HUES48 (cell line): Measurements from ENCODE around the gene CBLN3.

Source experiments
- H3K27ac ChIP-seq: one replicate; pipeline ENCODE4 v1.7.0; 2013; ENCODE audit warnings: low read depth, low read length, inconsistent platforms
- H3K27me3 ChIP-seq: 2 replicates; pipeline ENCODE4 v1.6.1; 2013; ENCODE audit warnings: mild to moderate bottlenecking, low read length; ENCODE audit not compliant: control insufficient read depth, insufficient read depth
- H3K36me3 ChIP-seq: 2 replicates; pipeline ENCODE4 v1.6.1; 2013; ENCODE audit warnings: low read length; ENCODE audit not compliant: control insufficient read depth, insufficient read depth
- H3K4me1 ChIP-seq: 2 replicates; pipeline ENCODE4 v1.6.1; 2013; ENCODE audit warnings: mild to moderate bottlenecking, low read length; ENCODE audit not compliant: control insufficient read depth, insufficient read depth
- H3K4me3 ChIP-seq: 2 replicates; pipeline ENCODE4 v1.5.1; 2013; ENCODE audit warnings: mild to moderate bottlenecking, low read depth, low read length
- H3K9ac ChIP-seq: 2 replicates; pipeline ENCODE4 v1.6.1; 2013; ENCODE audit warnings: mild to moderate bottlenecking, low read depth, low read length, moderate library complexity
- H3K9me3 ChIP-seq: 2 replicates; pipeline ENCODE4 v1.6.1; 2013; ENCODE audit warnings: low read length; ENCODE audit not compliant: control insufficient read depth, insufficient read depth

The CBLN3 gene

GRCh38 chr14:24431569-24432258 lies 2.2 kb upstream of the CBLN3 start:
- Histone ChIP-seq H3K9ac (no peak overlapping the region), H3K4me1 (peaks cover 16% of the 10 kb centered on the region; the same call in 1 of the 2 replicates), H3K4me3 (0 out of 2 replicates have a peak overlapping the region, but pooled peaks have one; percentile 1)

GRCh38 chr14:24430682-24431568 lies 1.5 kb upstream of the CBLN3 start:
- Histone ChIP-seq H3K9ac (peak overlapping the region; percentile 79), H3K36me3 (peaks cover 17% of the 10 kb centered on the region), H3K9me3 (no peaks in the 10 kb centered on the region), H3K4me1 (peaks cover 17% of the 10 kb centered on the region; the same call in 1 of the 2 replicates), H3K27ac (peak overlapping the region; percentile 90), H3K4me3 (peak overlapping the region; percentile 80), H3K27me3 (peaks cover 11% of the 10 kb centered on the region; the same call in 1 of the 2 replicates)

More at GRCh38 chr14:24431569-24432258, 2.2 kb upstream of the CBLN3 start:
- Histone ChIP-seq H3K9me3 (no peaks in the 10 kb centered on the region), H3K27ac (no peak overlapping the region), H3K36me3 (peaks cover 21% of the 10 kb centered on the region), H3K27me3 (peaks cover 11% of the 10 kb centered on the region; the same call in 1 of the 2 replicates)

GRCh38 chr14:24430143-24430681 lies 744 bp upstream of the CBLN3 start:
- peaks cover 17% of the 10 kb centered on the region for H3K36me3 ChIP-seq
- peaks cover 17% of the 10 kb centered on the region; the same call in 1 of the 2 replicates for H3K4me1 ChIP-seq
- peaks cover 11% of the 10 kb centered on the region; the same call in 1 of the 2 replicates for H3K27me3 ChIP-seq
- H3K9me3 ChIP-seq = no peaks in the 10 kb centered on the region
- peak overlapping the region; percentile 79 for H3K9ac ChIP-seq
- peak overlapping the region; percentile 90 for H3K27ac ChIP-seq
- peak overlapping the region; percentile 80 for H3K4me3 ChIP-seq

GRCh38 chr14:24428628-24429394 lies 657 bp downstream of the CBLN3 start:
- no peaks in the 10 kb centered on the region for H3K9me3 ChIP-seq
- peaks cover 14% of the 10 kb centered on the region for H3K36me3 ChIP-seq
- no peak overlapping the region for H3K9ac ChIP-seq
- no peak overlapping the region for H3K27ac ChIP-seq
- H3K27me3 ChIP-seq = peaks cover 11% of the 10 kb centered on the region; the same call in 1 of the 2 replicates
- peak overlapping the region; percentile 80; the same call in 1 of the 2 replicates for H3K4me3 ChIP-seq
- H3K4me1 ChIP-seq = peaks cover 17% of the 10 kb centered on the region; the same call in 1 of the 2 replicates

DNA sequence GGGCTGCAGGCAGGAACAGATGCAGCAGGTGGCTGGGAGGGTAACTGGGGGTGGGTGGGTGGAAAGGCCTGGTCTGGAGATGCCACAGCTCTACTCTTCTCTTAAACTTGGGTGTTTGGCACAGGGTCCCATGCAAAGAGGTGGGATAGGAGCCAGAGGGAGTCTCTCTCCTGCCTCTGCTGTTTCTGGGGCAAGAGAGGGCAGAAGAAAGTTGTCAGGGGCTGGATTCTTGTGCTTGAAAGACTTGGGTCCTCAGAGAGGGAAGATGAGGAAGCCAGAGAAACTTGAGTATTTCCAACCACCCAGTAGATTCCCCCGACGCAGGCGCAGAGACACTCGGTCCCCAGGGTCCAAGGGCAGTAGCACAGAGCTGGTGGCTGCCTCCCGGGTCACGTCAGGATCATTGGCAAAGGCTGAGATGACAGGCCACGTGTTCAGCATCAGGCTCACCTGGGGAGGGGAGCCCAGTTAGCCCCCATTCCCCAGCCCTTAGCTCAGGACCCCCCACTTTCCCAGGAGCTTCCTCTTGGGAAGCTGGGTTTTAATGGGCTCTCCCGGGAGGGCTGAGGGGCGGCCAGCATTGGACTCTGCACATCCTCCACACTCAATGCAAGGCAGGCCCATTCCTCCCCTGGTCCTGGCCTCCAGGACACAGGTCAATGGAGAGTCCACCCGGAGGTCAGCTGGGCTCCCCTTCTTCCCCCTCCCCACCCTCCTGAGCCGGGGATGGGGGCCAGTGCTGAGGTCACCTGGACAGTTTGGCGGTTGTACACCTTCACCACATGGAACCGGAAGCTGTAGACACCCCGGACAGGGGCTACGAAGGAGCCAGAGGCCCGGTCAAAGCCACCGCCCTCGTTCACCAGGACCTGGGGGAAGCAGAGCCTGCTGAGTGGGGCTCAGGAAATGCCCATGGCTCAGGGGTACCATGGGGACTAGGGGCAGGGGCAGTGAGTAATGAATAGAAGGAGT lies 1.6 kb downstream of the CBLN3 start:
- Histone ChIP-seq H3K27me3 (peaks cover 11% of the 10 kb centered on the region; the same call in 1 of the 2 replicates), H3K4me3 (no peak overlapping the region), H3K36me3 (peaks cover 5% of the 10 kb centered on the region), H3K4me1 (peaks cover 17% of the 10 kb centered on the region; the same call in 1 of the 2 replicates), H3K9ac (no peak overlapping the region), H3K9me3 (no peaks in the 10 kb centered on the region), H3K27ac (no peak overlapping the region)

DNA sequence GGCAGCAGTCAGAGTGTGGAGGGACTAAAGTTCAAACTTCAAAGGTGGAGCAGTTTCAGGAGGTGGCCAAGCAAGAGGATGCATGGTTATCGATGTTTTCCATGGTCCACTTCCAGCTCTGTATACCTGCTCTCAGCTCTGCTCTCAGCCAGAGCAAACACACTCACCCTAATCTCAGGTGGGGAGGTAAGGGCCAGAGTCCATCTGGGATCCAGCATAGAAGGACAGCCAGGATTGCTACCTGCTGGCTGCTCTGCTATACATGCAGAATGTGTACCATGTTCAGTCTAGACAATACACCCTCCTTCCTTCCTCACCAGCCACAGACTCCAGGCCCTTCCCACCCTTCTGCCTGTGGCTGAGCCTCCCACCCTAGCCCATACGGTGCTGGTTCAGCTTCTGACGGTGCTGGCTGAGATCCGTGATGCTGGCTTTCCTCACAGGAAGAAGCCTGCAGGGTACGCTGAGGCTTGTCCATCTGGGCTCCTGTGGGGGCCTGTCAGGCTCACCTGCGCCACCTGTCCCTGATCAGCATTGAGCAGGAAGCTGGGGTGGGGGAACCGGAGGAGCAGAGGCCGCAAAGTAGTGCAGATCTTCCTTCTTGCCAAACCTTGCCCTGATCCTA lies 2.4 kb downstream of the CBLN3 start:
- Histone ChIP-seq H3K9ac (no peak overlapping the region), H3K4me3 (no peak overlapping the region), H3K9me3 (no peaks in the 10 kb centered on the region), H3K27ac (no peak overlapping the region), H3K36me3 (no peaks in the 10 kb centered on the region), H3K4me1 (peaks cover 17% of the 10 kb centered on the region; the same call in 1 of the 2 replicates), H3K27me3 (peaks cover 13% of the 10 kb centered on the region; the same call in 1 of the 2 replicates)

DNA sequence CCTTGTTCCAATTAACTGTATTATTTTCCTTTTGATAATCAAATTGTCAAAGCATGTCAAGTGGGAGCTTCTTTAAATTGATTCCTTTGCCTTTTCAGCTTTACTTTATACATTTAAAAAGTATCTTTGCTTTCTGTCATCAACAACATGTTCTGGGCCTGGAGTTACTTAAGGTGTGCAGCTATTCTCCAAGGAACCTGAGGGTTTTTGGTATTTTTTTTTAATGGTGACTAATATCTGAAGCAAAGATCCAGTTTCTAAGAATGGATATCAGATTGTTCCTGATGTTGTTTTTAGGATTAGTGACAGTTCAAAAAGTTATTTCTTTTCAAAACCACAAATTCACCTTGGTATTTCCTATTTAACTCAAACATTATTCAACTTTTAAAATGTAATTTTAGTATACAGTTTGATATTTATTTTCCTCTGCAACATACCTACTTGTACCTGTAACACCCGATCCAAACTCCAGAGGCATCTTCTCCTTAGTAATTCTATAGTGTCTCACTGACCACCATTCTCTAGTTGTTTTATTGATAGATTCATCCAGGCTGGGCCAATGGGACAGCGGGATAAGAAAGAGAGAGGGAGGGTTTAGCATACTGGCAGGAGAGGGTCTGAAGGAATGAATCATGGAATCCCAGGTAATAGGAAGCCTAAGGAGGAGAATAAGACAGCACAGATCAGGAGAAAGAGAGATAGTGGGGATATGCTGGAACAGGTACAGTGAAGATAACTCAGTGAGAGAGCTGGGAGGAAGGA lies 3.1 kb downstream of the CBLN3 start:
- Histone ChIP-seq H3K27me3 (peaks cover 15% of the 10 kb centered on the region; the same call in 1 of the 2 replicates), H3K4me1 (peaks cover 15% of the 10 kb centered on the region; the same call in 1 of the 2 replicates), H3K9ac (no peak overlapping the region), H3K36me3 (no peaks in the 10 kb centered on the region), H3K27ac (no peak overlapping the region), H3K4me3 (no peak overlapping the region), H3K9me3 (no peaks in the 10 kb centered on the region)

DNA sequence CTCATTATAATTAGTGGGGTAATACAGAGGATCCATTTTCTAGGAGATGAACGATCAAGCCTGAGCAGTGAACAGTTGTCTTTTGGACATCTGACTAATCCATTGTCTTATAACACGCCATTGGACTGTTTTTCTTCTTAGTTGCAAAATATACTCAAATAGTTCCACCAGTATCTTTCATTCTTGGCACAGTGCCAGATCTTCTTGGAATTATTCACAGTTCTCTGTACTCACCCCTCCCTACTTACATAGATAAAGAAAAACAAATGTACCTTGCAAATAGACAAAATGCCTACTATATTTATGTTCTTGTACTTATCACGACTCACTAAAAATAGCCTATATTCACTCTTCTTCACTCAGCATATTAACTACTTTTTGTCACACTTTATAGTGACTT lies 3.8 kb downstream of the CBLN3 start:
- H3K27ac ChIP-seq = no peak overlapping the region
- peaks cover 15% of the 10 kb centered on the region; the same call in 1 of the 2 replicates for H3K27me3 ChIP-seq
- no peaks in the 10 kb centered on the region for H3K9me3 ChIP-seq
- no peaks in the 10 kb centered on the region for H3K36me3 ChIP-seq
- H3K4me1 ChIP-seq = peaks cover 9% of the 10 kb centered on the region; the same call in 1 of the 2 replicates
- no peak overlapping the region for H3K4me3 ChIP-seq
- H3K9ac ChIP-seq = no peak overlapping the region
